Nasal cavity respiratory epithelium epithelial cell of viscerocranial mucosa (primary cell): ENCODE data around the gene CHST6. TPM values are rescaled to one million over a fixed set of nuclear protein-coding genes. Genes with fewer than 3 reads are reported as not detected.

Experiments
- total RNA-seq: library from RNA; depleted of rRNA; stranded (reverse); fragments of >200 nt; gene quantifications from 2 replicates; pipeline ENCODE4 v1.2.3, GENCODE V29; 2014

The CHST6 gene
- total RNA-seq, result 1.0 and 2.8 TPM in 2 replicates

GRCh38 chr16:75495076-75495674, at the start of gene CHST6:
TSS of gene CHST6 (minus strand) at chr16:75495441. CDS start at chr16:75479828, 15,613 bp downstream.

GRCh38 chr16:75535901-75536300, 40.7 kb upstream of the CHST6 start, which contains the start of gene CHST5:
TSS of gene CHST5 (minus strand) at chr16:75536108. CDS start at chr16:75530384, 5,724 bp downstream.

GRCh38 chr16:75464122-75464918, 30.9 kb downstream of the CHST6 start, which contains the start of gene TMEM170A:
TSS of gene TMEM170A (minus strand) at chr16:75464689. CDS start at chr16:75464600, 89 bp downstream.

GRCh38 chr16:75432828-75433731, 62.2 kb downstream of the CHST6 start, which contains the start of gene CFDP1:
TSS of gene CFDP1 (minus strand) at chr16:75433503. CDS start at chr16:75433352, 151 bp downstream.

Other genes starting within 250 kb of the CHST6 start
- gene BCAR1, start 243.8 kb downstream of the CHST6 start, total RNA-seq, result 30.1 and 77.1 TPM in 2 replicates
- 54.0 and 85.4 TPM in 2 replicates for gene CFDP1, start 61.9 kb downstream of the CHST6 start, total RNA-seq
- 35.5 and 44.8 TPM in 2 replicates for gene TMEM170A, start 30.8 kb downstream of the CHST6 start, total RNA-seq
- not detected in 2 replicates for gene CHST5, start 40.7 kb upstream of the CHST6 start, total RNA-seq
- 9.9 and 11.2 TPM in 2 replicates for gene TMEM231, start 60.8 kb upstream of the CHST6 start, total RNA-seq
- 26.0 and 37.9 TPM in 2 replicates for gene GABARAPL2, start 70.9 kb upstream of the CHST6 start, total RNA-seq
- gene ADAT1, start 127.8 kb upstream of the CHST6 start, total RNA-seq, result 74.2 and 88.3 TPM in 2 replicates
- gene KARS1, start 152.2 kb upstream of the CHST6 start, total RNA-seq, result 134 and 149 TPM in 2 replicates
- gene TERF2IP, start 152.3 kb upstream of the CHST6 start, total RNA-seq, result 33.5 and 38.3 TPM in 2 replicates
- not detected in 2 replicates for gene CPHXL2, start 181.6 kb upstream of the CHST6 start, total RNA-seq
- gene DUXB, start 206.0 kb upstream of the CHST6 start, total RNA-seq, result not detected in 2 replicates
- not detected in 2 replicates for gene CPHXL, start 231.0 kb upstream of the CHST6 start, total RNA-seq